ENCODE results near the gene KDM4C.

KDM4C gene

GRCh38 chr9:6838158-6838557 lies 80.4 kb downstream of the KDM4C start:
- intact Hi-C loops (cut with DNase I) = no loop called here
- DNase-seq = no peak

GRCh38 chr9:6842584-6842947 lies 84.8 kb downstream of the KDM4C start:
- DNase-seq = no peak
- intact Hi-C loops (cut with DNase I) = no loop called here

DNA sequence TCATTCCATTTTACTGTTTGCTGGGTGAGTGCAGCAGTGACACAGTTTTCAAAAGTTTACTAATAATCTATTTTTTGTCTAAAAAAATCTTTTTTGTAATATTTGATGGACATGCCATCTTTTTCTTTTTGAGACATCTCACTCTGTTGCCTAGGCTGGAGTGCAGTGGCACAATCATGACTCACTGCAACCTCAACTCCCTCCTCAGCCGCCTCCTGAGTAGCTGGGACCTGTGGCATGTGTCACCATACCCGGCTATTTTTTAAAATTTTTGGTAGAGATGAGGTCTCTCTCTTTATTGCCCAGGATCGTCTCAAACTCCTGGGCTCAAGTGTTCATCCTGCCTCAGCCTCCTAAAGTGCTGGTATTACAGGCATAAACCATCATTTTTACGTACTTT lies 86.0 kb downstream of the KDM4C start:
- intact Hi-C loops (cut with DNase I) = no loop called here
- DNase-seq = no peak

GRCh38 chr9:6844267-6844666 lies 86.5 kb downstream of the KDM4C start:
- intact Hi-C loops (cut with DNase I) = no loop called here
- no peak for DNase-seq

- intact Hi-C loops (cut with DNase I) = no loop called here
- no peak for DNase-seq
Observed at GRCh38 chr9:6845128-6845826, 87.5 kb downstream of the KDM4C start.

GRCh38 chr9:6845880-6846279 lies 88.1 kb downstream of the KDM4C start:
- no peak for DNase-seq
- intact Hi-C loops (cut with DNase I) = no loop called here

DNA sequence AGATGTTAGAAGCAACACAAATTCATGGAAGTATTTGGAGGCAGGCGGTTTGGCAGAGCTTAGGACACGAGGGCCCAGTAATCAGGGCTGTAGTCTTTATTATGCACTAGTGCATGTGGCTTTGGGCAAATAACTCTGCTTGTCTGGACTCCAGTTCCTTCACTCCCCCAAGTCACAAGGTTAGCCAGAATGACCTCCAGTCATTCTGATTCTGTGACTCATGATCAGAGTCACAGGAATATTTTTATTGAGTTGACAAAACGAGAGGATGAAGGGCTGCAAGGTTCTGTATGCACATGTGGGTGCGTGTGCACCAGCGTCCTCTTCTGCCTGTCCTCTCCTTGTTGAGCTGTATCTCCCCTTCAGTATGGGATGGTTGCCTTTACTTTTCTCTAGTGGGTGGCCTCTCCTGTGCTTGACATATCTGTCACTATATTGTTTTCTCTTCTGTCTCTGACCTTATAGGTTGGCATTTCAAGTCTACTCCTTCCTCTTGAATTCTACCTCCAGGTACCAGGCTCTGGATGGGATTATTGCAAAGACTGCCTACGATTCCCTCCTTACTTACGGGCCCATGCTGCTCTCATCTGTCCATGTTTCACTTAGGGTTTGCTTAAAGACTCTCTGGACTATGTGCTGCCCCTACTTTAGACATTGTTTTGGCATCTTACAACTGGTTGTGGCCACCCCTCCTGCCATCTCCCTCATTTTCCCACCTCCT lies 94.6 kb downstream of the KDM4C start:
- intact Hi-C loops (cut with DNase I) = no loop called here
- DNase-seq = no peak

DNA sequence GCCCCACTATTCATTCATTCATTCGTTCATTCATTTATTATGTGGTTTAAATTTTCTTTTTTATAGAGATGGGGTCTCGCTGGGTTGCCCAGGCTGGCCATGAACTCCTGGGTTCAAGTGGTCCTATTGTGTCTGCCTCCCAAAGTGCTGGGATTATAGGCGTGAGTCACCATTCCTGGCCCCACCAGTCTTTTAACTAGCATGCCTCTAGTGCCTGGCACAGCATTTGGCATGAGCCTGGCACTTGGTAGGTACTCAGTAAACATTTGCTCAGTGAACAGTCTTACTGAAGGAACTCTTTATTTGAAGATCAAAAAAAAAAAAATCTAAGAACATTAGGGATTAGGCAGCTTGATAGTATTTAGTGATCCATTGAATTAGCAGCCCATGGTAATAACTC lies 98.1 kb downstream of the KDM4C start:
- DNase-seq = no peak

GRCh38 chr9:6864102-6864501 lies 106.3 kb downstream of the KDM4C start:
- intact Hi-C loops (cut with DNase I) = no loop called here
- DNase-seq = no peak

More for the DNA sequence above, 98.1 kb downstream of the KDM4C start:
- intact Hi-C loops (cut with DNase I) = no loop called here

GRCh38 chr9:6869081-6869948 lies 111.5 kb downstream of the KDM4C start:
- intact Hi-C loops (cut with DNase I) = no loop called here
- no peak for DNase-seq

DNA sequence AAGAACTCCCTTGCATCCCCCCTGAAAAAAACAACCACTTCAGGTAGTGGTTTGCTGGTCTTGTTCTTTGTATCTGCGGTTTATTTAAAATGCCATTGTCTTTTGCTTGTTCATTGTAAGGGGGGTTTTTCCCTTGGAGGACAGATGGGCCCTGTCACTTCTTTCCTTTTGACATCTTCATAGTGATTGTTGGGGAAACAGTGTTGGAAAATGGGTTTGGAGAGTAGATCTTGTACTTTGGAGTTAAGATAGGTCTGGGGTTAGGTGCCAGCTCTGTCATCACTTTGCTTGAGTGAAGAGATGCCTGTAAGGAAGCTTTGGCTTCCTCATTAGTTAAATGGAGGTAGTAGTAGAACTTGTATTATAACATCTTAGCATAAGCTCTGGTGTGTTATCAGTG lies 112.4 kb downstream of the KDM4C start:
- no peak for DNase-seq
- intact Hi-C loops (cut with DNase I) = no loop called here

DNA sequence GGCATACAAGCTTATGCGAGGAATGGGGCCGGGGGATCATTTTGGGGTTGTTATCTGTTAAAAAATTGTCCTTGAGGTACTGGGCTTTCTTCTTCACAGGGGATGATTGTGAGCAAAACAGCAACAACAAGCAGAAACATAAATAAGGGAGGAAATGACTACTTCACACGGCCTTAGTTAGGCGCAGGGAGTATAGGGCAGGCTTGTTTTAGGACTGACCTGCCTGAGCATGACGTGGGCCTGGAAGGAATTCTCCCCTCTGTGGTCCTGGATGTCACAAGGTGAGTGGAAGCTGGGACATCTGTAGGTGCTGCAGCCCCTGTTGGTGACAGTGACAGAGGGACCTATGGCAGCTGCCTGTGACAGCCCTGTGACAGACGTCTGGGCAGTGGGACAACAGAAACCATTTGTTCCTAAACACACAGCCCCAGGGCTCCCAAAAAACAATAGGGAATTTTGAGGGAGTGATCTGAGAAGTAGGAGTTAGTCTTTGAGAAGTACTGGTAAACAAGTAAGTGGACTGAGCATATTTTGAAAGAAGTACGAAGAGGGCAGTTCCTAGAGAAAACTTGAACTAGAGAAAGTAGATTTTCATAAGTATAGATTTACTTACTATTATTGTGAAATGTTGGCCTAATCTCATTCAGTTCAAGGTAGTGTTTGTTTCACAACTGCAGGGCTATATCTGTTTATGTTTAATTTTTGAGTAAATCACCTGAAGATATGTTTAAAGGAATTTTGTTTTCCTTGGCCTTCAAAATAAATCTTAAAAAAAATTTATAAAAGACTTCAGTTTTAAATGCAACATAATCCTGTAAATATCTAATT lies 113.1 kb downstream of the KDM4C start:
- intact Hi-C loops (cut with DNase I) = no loop called here
- peak in 5 of 42 donors; percentile 6 to 39 (median 13) for DNase-seq

GRCh38 chr9:6873857-6874256 lies 116.1 kb downstream of the KDM4C start:
- peak in 4 of 42 donors; percentile 2 to 56 (median 26) for DNase-seq
- intact Hi-C loops (cut with DNase I) = no loop called here

DNA sequence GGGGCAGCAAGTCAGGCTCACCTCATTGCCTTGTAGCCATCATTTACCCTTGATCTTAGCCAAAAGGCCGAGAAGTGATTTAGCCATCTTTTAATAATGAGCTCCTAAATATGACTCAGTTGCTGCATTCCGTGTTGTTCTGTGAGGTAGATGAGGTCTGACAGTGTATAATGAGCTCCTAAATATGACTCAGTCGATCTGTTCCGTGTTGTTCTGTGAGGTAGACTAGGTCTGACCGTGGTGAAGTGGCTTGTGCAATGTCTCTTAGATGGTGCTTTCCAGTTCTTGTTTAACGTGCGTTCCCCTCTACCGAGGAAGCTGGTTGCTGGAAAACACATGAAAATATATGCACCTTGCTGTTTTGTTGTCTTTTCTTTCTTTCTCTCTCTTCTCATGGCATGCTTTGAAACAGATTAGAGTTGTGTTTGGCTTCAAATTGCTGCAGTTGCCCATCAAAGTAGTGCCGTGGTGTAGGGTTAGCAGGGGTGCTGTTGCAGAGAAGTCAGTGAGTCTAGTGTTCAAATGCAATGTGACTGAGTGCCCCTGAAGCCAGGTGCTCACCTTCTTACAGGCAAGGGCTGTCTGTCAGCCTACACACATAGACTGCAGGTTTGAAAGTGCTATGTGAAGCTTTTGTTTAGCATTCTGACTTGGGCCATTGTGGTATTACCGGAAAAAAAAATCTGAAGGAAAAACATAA lies 118.6 kb downstream of the KDM4C start:
- no peak for DNase-seq
- intact Hi-C loops (cut with DNase I) = no loop called here

DNA sequence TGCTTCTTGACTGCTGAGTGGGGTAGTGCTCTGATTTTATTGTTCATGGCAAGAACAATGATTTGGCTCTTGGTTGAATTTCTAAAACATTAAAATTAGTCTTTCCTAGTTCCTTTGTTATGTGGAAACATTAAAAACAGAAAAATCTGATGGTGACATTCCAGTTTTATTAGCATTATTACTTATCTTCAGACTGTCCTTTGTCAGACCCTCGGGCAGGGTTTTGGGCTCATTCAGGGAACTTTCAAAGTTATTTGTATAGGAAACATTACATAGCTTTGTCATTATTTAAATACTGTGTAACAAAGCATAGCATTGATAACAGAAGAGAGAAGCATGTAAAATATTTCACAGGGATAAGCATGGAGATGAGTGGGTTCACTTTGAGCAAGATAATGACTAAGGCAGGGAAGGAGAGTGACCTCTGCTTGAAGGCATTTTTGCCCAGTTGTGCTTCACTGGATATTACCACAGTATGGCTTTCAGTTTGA lies 119.9 kb downstream of the KDM4C start:
- DNase-seq = no peak
- intact Hi-C loops (cut with DNase I) = no loop called here

GRCh38 chr9:6880626-6881025 lies 122.9 kb downstream of the KDM4C start:
- intact Hi-C loops (cut with DNase I) = no loop called here
- DNase-seq = no peak

DNA sequence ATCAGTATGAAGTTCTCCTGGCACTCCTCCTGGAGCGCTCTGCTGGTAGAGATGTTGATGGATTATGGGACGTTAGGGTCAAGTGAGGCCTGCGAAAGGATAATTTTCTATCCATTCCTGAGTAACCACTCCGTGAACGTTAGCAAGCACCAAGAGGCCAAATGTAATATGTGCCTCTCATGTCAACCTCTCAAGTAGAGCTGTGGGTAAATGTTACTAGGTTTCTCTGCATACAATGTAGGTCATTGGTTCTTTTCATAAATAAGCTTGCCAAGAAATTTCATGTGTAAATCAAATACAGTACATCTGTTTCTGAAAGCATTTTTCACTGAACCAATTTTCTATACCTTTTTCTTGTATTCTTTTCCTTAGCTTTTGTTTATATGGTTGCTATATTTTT lies 126.3 kb downstream of the KDM4C start:
- intact Hi-C loops (cut with DNase I) = no loop called here
- DNase-seq = no peak

DNA sequence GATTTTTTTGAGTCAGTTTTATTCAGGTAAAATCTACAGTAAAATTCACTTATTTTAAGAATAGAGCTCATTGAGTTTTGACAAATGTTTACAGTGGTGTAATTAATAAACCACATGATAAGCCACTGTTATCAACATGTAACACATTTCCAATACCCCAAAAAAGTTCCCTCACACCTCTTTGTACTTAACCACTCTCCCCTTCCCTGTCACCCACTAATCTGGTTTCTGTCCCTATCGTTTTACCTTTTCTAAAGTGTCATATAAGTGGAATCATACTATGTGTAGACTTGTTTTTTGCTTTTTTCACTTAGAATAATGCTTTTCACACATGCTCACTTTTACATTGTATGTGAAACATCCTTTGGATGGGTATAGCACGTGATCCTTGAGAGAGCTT lies 127.2 kb downstream of the KDM4C start:
- intact Hi-C loops (cut with DNase I) = no loop called here
- DNase-seq = no peak
